Activated naive CD8-positive, alpha-beta T cell treated with anti-CD3 and anti-CD28 coated beads, Interleukin-2, amount 10 ng/mL, durations not matched to agents 7 days and 5 days (primary cell): ENCODE data around the gene RTN4IP1. TPM values are rescaled to one million over a fixed set of nuclear protein-coding genes. Genes with fewer than 3 reads are reported as not detected.
"Not testable (repeated sequence)": the region's sequence is repeated elsewhere in the genome, so short reads cannot be mapped to it uniquely, and the experiment has no call there.

Source experiments
- ATAC-seq: fragments of 150-1000 bp; cut with Tn5 transposase; one replicate; pipeline ENCODE4 v1.10.0; 2021; ENCODE audit warnings: low read depth, moderate library complexity
- POLR2A ChIA-PET: fragments of 350-600 bp; sonication (Branson Sonifier 250); formaldehyde crosslinking; loops from one replicate; lab custom pipeline; 2021; ENCODE audit warnings: antibody characterized with exemption; lab: Charles Lee
- DNase-seq: peaks from one replicate; pipeline ENCODE4 v3.0.0; 2021
- H3K27ac Mint-ChIP-seq: one replicate; pipeline ENCODE4 v1.8.0; 2022; ENCODE audit warnings: mild to moderate bottlenecking, mixed read lengths
- H3K27me3 Mint-ChIP-seq: one replicate; pipeline ENCODE4 v1.8.0; 2022; ENCODE audit warnings: mild to moderate bottlenecking, moderate library complexity, mixed read lengths
- H3K36me3 Mint-ChIP-seq: one replicate; pipeline ENCODE4 v1.8.0; 2021; ENCODE audit warnings: mild to moderate bottlenecking, mixed read lengths
- H3K4me1 Mint-ChIP-seq: one replicate; pipeline ENCODE4 v1.8.0; 2021; ENCODE audit warnings: mixed read lengths
- H3K4me3 Mint-ChIP-seq: one replicate; pipeline ENCODE4 v1.8.0; 2022; ENCODE audit warnings: mild to moderate bottlenecking, moderate library complexity, mixed read lengths
- H3K9me3 Mint-ChIP-seq: one replicate; pipeline ENCODE4 v1.8.0; 2021; ENCODE audit warnings: mixed read lengths
- total RNA-seq, 2 experiments: library from RNA; stranded (reverse); gene quantifications; one replicate each; pipeline ENCODE4 v1.2.3, GENCODE V29; 2021

RTN4IP1 gene
- total RNA-seq, 2 experiments from 2014 or later = 7.8 to 8.0 TPM

GRCh38 chr6:106639812-106640211, 10.5 kb upstream of the RTN4IP1 start:
- DNase-seq = no peak
- Mint-ChIP-seq H3K4me3 (no peak overlapping the region), H3K36me3 (peaks cover 36% of the 10 kb centered on the region), H3K27ac (peak overlapping the region; percentile 18), H3K27me3 (no peaks in the 10 kb centered on the region), H3K4me1 (peaks cover 18% of the 10 kb centered on the region), H3K9me3 (no peaks in the 10 kb centered on the region)
- POLR2A ChIA-PET = no interaction called here
- no peak for ATAC-seq

DNA sequence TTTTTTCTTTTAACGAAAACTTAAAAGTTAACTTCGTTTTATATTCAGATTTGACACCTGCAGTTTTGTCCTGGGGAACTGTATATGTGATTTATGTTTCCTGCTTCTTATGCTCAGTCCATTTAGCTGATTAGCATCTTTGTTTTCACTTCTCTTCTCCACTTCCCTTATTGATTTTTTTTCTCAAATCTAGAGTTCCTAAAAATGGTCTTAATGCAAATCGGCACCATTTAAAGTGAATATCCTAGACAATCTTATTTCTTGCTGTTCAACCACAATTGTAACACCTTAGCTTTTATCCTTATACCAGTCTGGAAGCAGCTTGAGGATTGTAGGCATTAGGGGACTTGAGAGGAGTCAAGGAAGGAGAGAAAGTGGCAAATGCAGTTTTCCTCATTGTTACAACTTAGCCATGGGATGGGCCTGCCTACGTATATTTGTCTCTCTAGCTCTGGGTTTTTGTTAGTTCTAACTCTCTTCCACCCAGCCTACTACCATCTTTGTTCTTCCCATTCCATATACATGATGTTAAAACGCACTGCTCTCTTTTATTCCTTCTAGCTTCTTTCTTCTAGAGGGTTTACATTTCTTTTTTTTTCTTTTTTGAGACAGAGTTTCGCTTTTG, 8.5 kb upstream of the RTN4IP1 start:
- Mint-ChIP-seq H3K9me3 (no peaks in the 10 kb centered on the region), H3K27me3 (no peaks in the 10 kb centered on the region), H3K36me3 (peaks cover 28% of the 10 kb centered on the region), H3K4me3 (no peak overlapping the region), H3K27ac (no peak overlapping the region), H3K4me1 (peaks cover 19% of the 10 kb centered on the region)
- no peak for DNase-seq
- ATAC-seq = no peak
- POLR2A ChIA-PET = no interaction called here

DNA sequence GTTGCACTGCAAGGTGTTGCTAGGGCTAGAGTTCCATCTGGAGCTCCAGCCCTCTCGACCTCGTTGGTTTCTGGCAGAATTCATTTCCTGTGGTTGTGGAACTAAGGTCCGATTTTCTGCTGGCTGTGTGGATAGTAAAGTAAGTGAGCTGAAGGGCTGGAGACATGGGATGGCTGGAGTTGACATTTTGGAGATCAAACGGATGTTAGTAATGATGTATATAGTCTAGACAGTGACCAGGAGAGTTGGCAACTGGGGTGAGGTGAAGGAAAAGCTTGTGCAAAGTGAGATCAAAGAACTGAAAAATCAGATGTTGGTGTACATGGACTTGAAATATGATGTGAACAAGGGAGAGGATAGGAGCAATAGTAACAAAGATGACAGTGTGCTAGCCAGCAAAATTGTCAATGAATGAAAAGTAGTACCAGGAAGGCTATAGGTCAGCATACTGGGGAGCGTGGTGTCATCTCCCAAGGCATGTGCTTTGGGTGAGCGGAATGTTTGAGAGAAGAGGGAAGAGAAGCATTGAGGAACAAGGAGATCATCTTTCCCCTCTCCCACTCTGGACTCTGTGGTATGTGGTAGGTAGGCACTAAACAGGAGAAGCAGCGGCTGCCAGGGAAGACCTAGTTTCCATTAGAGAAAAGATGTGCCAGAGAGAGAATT, 7.9 kb upstream of the RTN4IP1 start:
- DNase-seq (no peak), ATAC-seq (no peak)
- H3K4me3 Mint-ChIP-seq = no peak overlapping the region
- POLR2A ChIA-PET = no interaction called here
- peaks cover 21% of the 10 kb centered on the region for H3K4me1 Mint-ChIP-seq
- peaks cover 23% of the 10 kb centered on the region for H3K36me3 Mint-ChIP-seq
- no peaks in the 10 kb centered on the region for H3K9me3 Mint-ChIP-seq
- peak overlapping the region; percentile 15 for H3K27ac Mint-ChIP-seq
- H3K27me3 Mint-ChIP-seq = no peaks in the 10 kb centered on the region

DNA sequence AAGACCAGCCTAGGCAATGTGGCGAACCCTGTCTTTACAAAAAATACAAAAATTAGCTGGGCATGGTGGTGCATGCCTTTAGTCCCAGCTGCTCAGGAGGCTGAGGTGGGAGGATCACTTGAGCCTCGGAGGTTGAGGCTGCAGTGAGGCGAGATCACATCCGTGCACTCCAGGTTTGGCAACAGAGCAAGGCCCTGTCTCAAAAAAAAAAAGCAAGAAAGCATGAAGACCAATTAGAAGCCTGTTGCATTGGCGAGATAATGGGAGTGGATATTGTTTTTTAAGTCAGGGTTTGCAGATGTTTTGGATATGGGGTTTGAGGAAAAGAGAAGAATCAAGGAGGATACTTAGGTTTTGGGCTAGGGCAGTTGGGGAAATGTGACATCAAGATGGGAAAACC, 5.3 kb upstream of the RTN4IP1 start:
- Mint-ChIP-seq H3K9me3 (no peaks in the 10 kb centered on the region), H3K4me3 (no peak overlapping the region), H3K4me1 (peaks cover 30% of the 10 kb centered on the region), H3K27me3 (no peaks in the 10 kb centered on the region), H3K36me3 (peaks cover 19% of the 10 kb centered on the region), H3K27ac (no peak overlapping the region)
- no peak for DNase-seq
- no peak for ATAC-seq
- POLR2A ChIA-PET = no interaction called here

DNA sequence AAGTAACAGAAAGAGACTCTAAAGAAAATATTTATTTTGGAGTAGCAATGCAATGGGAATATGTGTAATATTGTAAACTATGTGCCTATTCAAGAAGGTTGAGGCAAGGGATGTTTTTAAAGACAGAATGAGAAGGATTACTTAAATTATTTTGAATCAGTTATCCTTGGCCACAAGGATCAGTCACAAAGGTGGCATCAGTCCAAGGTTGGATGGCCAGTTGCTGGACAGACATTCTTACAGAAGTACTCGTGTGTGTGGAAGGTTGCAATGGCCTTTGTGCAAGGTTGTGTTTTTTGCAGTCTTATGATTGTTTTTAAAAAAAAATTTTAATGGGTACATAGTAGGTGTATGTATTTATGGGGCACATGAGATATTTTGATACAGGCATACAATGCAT, 2.0 kb upstream of the RTN4IP1 start:
- H3K36me3 Mint-ChIP-seq = peaks cover 9% of the 10 kb centered on the region
- DNase-seq (no peak), ATAC-seq (no peak)
- POLR2A ChIA-PET = no interaction called here
- no peaks in the 10 kb centered on the region for H3K27me3 Mint-ChIP-seq
- H3K4me1 Mint-ChIP-seq = peaks cover 19% of the 10 kb centered on the region
- no peak overlapping the region for H3K27ac Mint-ChIP-seq
- H3K4me3 Mint-ChIP-seq = no peak overlapping the region
- H3K9me3 Mint-ChIP-seq = no peaks in the 10 kb centered on the region

GRCh38 chr6:106630366-106630765, 1.1 kb upstream of the RTN4IP1 start:
- Mint-ChIP-seq H3K36me3 (peaks cover 9% of the 10 kb centered on the region), H3K27ac (peak overlapping the region; percentile 99)
- POLR2A ChIA-PET = interaction anchor here (1.0 kb wide), 1 partner anchor 12 kb away, joined by 4 read pairs; no protein-coding TSS in a partner anchor

DNA sequence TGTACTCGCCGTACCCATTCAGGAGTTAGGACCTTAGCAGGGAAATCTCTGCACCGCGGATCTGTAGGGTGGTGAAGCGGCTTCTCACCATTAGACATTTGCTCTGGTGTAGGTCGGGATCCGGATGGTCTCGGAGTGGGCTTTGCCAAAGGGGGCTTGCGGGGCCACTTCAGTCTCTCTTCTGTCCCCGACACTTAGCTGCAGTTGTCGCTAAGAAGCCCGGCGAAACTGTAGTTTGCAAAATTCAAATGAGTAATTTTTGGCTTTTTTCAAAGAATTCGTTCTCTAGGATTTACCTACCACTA, 513 bp upstream of the RTN4IP1 start:
- peak overlapping the region; percentile 99 for H3K27ac Mint-ChIP-seq
- POLR2A ChIA-PET = interaction anchor here (0.7 kb wide), 1 partner anchor 1373 kb away, joined by 3 read pairs; no protein-coding TSS in a partner anchor
- H3K36me3 Mint-ChIP-seq = peaks cover 6% of the 10 kb centered on the region

More at GRCh38 chr6:106630366-106630765, 1.1 kb upstream of the RTN4IP1 start:
- Mint-ChIP-seq H3K4me3 (peak overlapping the region; percentile 98), H3K9me3 (no peaks in the 10 kb centered on the region), H3K4me1 (peaks cover 19% of the 10 kb centered on the region), H3K27me3 (no peaks in the 10 kb centered on the region)
- DNase-seq = no peak
- no peak for ATAC-seq

GRCh38 chr6:106628658-106629102, 618 bp downstream of the RTN4IP1 start:
- no peak for ATAC-seq
- Mint-ChIP-seq H3K4me1 (peaks cover 19% of the 10 kb centered on the region), H3K27me3 (no peaks in the 10 kb centered on the region), H3K4me3 (peak overlapping the region; percentile 98), H3K9me3 (no peaks in the 10 kb centered on the region), H3K27ac (peak overlapping the region; percentile 99), H3K36me3 (peaks cover 2% of the 10 kb centered on the region)
- DNase-seq = no peak
- POLR2A ChIA-PET = interaction anchor here (0.7 kb wide), 1 partner anchor 136 kb away, joined by 3 read pairs; no protein-coding TSS in a partner anchor

More for the DNA sequence above, 513 bp upstream of the RTN4IP1 start:
- Mint-ChIP-seq H3K4me1 (peaks cover 19% of the 10 kb centered on the region), H3K9me3 (no peaks in the 10 kb centered on the region), H3K27me3 (no peaks in the 10 kb centered on the region), H3K4me3 (peak overlapping the region; percentile 98)
- DNase-seq = no peak
- ATAC-seq = no peak

- H3K27ac Mint-ChIP-seq, H3K27me3 Mint-ChIP-seq, H3K9me3 Mint-ChIP-seq, POLR2A ChIA-PET, H3K36me3 Mint-ChIP-seq, DNase-seq, ATAC-seq: not testable (repeated sequence)
- Mint-ChIP-seq H3K4me1 (peaks cover 17% of the 10 kb centered on the region), H3K4me3 (peak overlapping the region; percentile 98)
Observed at GRCh38 chr6:106627760-106628159, 1.5 kb downstream of the RTN4IP1 start.

DNA sequence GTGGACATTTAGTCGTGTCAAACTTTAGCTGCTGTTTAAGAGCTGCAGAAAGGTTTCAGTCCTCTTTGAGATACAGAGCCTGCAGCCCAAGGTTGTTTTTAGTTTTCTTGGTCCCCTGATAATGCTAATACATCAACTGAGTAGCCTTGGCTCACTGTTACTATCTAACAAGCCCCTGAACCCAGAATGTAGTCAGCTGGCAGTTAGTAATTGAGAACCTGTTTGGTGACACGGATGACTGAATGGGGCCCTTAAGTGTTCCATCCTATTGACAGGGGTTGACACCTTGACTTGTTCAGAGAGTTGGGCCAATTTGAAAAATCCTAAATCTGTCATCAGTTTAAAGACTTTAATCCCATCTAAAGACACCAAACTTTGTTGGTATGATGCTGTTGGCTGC, 2.8 kb downstream of the RTN4IP1 start:
- Mint-ChIP-seq H3K27me3 (no peaks in the 10 kb centered on the region), H3K36me3 (peaks cover 13% of the 10 kb centered on the region), H3K4me3 (no peak overlapping the region), H3K4me1 (peaks cover 12% of the 10 kb centered on the region), H3K27ac (no peak overlapping the region), H3K9me3 (peaks cover 3% of the 10 kb centered on the region)
- DNase-seq (no peak), ATAC-seq (no peak)
- POLR2A ChIA-PET = interaction anchor here (0.6 kb wide), 1 partner anchor 99 kb away, joined by 6 read pairs; no protein-coding TSS in a partner anchor

DNA sequence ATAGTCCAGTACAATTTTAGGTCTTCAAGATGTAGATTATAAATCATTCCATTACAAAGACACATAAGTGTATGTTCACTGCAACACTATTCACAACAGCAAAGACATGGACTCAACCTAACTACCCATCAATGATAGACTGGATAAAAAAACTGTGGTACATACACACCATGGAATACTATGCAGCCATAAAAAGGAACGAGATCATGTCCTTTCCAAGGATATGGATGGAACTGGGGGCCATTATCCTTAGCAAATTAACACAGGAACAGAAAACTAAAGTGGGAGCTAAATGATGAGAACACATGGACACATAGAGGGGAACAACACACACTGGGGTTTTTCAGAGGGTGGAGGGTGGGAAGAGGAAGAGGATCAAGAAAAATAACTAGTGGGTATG, 6.3 kb downstream of the RTN4IP1 start:
- Mint-ChIP-seq H3K4me3 (no peak overlapping the region), H3K27me3 (no peaks in the 10 kb centered on the region), H3K9me3 (peaks cover 3% of the 10 kb centered on the region), H3K27ac (no peak overlapping the region), H3K4me1 (peaks cover 17% of the 10 kb centered on the region), H3K36me3 (peaks cover 19% of the 10 kb centered on the region)
- POLR2A ChIA-PET = interaction anchor here (0.6 kb wide), 1 partner anchor 50 kb away, joined by 3 read pairs; no protein-coding TSS in a partner anchor
- no peak for ATAC-seq
- no peak for DNase-seq

GRCh38 chr6:106622412-106622811, 6.9 kb downstream of the RTN4IP1 start:
- H3K9me3 Mint-ChIP-seq = peaks cover 3% of the 10 kb centered on the region
- POLR2A ChIA-PET = no interaction called here

GRCh38 chr6:106620931-106621672, 8.2 kb downstream of the RTN4IP1 start:
- ATAC-seq (no peak), DNase-seq (no peak)
- POLR2A ChIA-PET = no interaction called here
- Mint-ChIP-seq H3K27ac (no peak overlapping the region), H3K36me3 (peaks cover 21% of the 10 kb centered on the region), H3K27me3 (no peaks in the 10 kb centered on the region), H3K4me3 (no peak overlapping the region), H3K4me1 (peaks cover 18% of the 10 kb centered on the region), H3K9me3 (peaks cover 3% of the 10 kb centered on the region)

More at GRCh38 chr6:106622412-106622811, 6.9 kb downstream of the RTN4IP1 start:
- Mint-ChIP-seq H3K36me3 (peaks cover 19% of the 10 kb centered on the region), H3K27ac (no peak overlapping the region), H3K4me3 (no peak overlapping the region), H3K4me1 (peaks cover 16% of the 10 kb centered on the region), H3K27me3 (no peaks in the 10 kb centered on the region)
- DNase-seq (no peak), ATAC-seq (no peak)
